ENCODE results near the gene KIF26B.

Gene KIF26B

GRCh38 chr1:245560316-245560859 is 405.6 kb downstream of the KIF26B start:
- no peak overlapping the region for H3K9ac ChIP-seq (ENCODE audit: low read depth, low read length)
- H3K9me3 ChIP-seq (ENCODE audit: control insufficient read depth, insufficient read depth, low read length) = peaks cover under 1% of the 10 kb centered on the region; the same call in 1 of the 2 replicates
- H3K36me3 ChIP-seq (ENCODE audit: insufficient read depth, low read length) = no peaks in the 10 kb centered on the region
- no peaks in the 10 kb centered on the region for H3K4me1 ChIP-seq (ENCODE audit: insufficient read depth, low read length)

DNA sequence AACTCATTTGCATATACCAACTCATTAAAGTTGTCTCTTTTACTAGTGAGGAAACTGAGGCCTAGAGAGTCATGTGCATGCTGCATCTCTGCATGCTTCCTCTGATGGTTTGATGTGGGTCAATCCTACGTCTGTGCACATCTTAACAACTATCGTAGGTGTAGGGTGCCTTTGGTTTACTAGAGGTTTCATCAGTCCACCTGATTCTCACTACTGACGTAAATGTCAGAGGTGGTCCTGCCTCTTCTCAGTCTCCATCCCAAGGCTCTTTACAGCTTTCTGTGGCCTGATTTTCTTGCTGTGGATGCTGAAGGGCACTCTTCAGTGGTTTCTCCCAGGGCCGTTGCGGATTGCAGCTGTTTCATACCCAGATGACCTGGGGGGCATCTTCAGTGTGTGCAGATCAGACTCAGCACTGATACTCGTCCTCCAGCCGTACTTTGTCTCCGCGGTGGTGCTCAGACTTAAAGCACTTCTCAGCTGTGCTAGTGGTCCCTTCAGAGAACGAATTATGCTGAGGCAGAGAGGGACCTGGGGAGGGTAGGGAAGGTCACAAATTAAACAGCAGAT is 407.0 kb downstream of the KIF26B start:
- Histone ChIP-seq H3K4me1 (ENCODE audit: insufficient read depth, low read length) (no peaks in the 10 kb centered on the region), H3K9ac (ENCODE audit: low read depth, low read length) (no peak overlapping the region), H3K36me3 (ENCODE audit: insufficient read depth, low read length) (no peaks in the 10 kb centered on the region), H3K9me3 (ENCODE audit: control insufficient read depth, insufficient read depth, low read length) (peaks cover 3% of the 10 kb centered on the region; the same call in 1 of the 2 replicates)

DNA sequence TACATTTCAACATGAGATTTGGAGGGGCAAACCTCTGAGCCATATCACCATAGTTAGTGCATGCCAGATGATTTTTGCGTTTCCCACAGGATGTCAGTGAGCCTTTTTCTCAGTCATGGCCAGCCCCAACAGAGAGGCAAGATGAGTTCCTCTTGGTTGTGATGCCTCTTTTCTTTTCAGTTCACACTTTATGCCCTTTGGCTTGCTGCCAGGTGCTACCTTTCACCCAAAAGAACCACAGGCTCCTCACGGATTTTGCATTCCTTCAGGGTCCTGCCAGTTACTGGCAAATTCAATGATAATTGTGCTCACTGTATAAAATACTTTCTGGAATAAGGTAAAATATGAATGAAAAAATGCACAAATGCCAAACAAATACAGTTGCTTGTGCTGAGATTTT is 411.3 kb downstream of the KIF26B start:
- Histone ChIP-seq H3K9ac (ENCODE audit: low read depth, low read length) (no peak overlapping the region), H3K36me3 (ENCODE audit: insufficient read depth, low read length) (no peaks in the 10 kb centered on the region), H3K9me3 (ENCODE audit: control insufficient read depth, insufficient read depth, low read length) (peaks cover 3% of the 10 kb centered on the region; the same call in 1 of the 2 replicates), H3K4me1 (ENCODE audit: insufficient read depth, low read length) (no peaks in the 10 kb centered on the region)

- Histone ChIP-seq H3K9me3 (ENCODE audit: control insufficient read depth, insufficient read depth, low read length) (peaks cover 3% of the 10 kb centered on the region; the same call in 1 of the 2 replicates), H3K36me3 (ENCODE audit: insufficient read depth, low read length) (no peaks in the 10 kb centered on the region), H3K9ac (ENCODE audit: low read depth, low read length) (no peak overlapping the region), H3K4me1 (ENCODE audit: insufficient read depth, low read length) (no peaks in the 10 kb centered on the region)
Measured at GRCh38 chr1:245566952-245567351, 412.2 kb downstream of the KIF26B start.

DNA sequence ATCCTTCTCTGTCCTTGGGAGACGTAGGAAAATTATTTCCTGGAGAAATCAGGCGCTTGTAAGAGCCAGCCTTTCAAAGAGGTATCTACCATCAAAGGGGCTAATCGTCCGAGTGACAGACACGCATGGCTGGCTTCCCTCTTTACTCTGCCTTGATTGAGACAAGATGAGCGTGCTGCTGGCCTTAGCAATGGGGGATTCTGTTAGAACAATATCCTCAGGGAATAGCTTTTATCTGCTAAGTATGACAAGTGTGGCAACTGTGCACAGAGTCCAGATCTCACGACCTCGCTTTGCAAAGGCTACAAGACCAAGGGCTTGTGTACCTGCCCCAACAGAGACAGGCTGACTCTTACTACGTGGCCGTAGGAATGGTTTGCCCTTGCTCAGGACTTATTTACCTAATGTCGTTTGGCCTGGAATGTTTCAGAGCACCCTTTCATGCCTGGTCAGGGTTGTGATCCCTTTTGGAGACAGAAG is 417.1 kb downstream of the KIF26B start:
- Histone ChIP-seq H3K4me1 (ENCODE audit: insufficient read depth, low read length) (no peaks in the 10 kb centered on the region), H3K36me3 (ENCODE audit: insufficient read depth, low read length) (no peaks in the 10 kb centered on the region), H3K9me3 (ENCODE audit: control insufficient read depth, insufficient read depth, low read length) (no peaks in the 10 kb centered on the region), H3K9ac (ENCODE audit: low read depth, low read length) (no peak overlapping the region)

DNA sequence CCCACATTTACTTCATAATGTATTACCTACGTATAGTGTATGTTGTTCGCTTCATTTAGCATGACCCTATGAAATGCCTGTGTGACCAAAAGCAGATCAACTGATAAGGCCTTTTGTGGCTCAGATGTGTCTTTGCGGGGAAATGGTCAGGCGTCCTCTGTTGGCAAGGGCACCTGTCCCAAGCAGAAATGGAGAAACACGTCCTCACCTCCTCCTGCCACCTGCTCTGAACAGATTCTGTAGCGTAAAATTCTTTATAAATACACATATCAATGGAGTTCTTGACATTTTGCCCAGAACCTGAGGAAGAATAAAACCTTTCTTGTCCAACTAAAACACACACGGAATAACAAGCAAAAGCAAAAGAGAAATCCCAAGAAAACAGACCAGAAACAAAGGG is 417.9 kb downstream of the KIF26B start:
- no peaks in the 10 kb centered on the region for H3K9me3 ChIP-seq (ENCODE audit: control insufficient read depth, insufficient read depth, low read length)

DNA sequence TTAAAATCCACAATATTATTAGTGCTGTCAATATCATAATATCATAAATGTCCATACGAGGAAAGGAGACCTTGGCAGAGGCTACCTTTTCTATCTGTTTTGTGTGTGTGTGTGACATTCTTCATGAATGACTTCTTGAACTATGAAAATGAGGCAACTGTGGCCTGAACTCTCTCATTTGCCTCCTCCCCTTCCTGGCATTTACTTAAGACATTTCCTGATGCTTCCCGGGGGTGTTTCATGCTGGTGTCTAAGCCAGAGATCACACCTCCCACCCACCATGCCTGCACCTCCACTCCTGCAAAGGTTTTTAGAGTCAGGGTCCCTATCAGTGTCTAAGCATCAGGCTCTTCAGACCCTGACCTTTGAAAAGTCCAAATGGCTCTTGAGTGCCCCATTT is 420.9 kb downstream of the KIF26B start:
- H3K4me1 ChIP-seq (ENCODE audit: insufficient read depth, low read length) = no peaks in the 10 kb centered on the region
- no peaks in the 10 kb centered on the region for H3K9me3 ChIP-seq (ENCODE audit: control insufficient read depth, insufficient read depth, low read length)
- H3K36me3 ChIP-seq (ENCODE audit: insufficient read depth, low read length) = no peaks in the 10 kb centered on the region
- H3K9ac ChIP-seq (ENCODE audit: low read depth, low read length) = no peak overlapping the region

More for the DNA sequence above, 417.9 kb downstream of the KIF26B start:
- Histone ChIP-seq H3K36me3 (ENCODE audit: insufficient read depth, low read length) (no peaks in the 10 kb centered on the region), H3K9ac (ENCODE audit: low read depth, low read length) (no peak overlapping the region), H3K4me1 (ENCODE audit: insufficient read depth, low read length) (no peaks in the 10 kb centered on the region)

- no peaks in the 10 kb centered on the region for H3K36me3 ChIP-seq (ENCODE audit: insufficient read depth, low read length)
- no peaks in the 10 kb centered on the region for H3K9me3 ChIP-seq (ENCODE audit: control insufficient read depth, insufficient read depth, low read length)
- H3K9ac ChIP-seq (ENCODE audit: low read depth, low read length) = no peak overlapping the region
- no peaks in the 10 kb centered on the region for H3K4me1 ChIP-seq (ENCODE audit: insufficient read depth, low read length)
Measured at GRCh38 chr1:245576323-245576722, 421.5 kb downstream of the KIF26B start.

GRCh38 chr1:245577191-245578157 is 422.7 kb downstream of the KIF26B start:
- Histone ChIP-seq H3K4me1 (ENCODE audit: insufficient read depth, low read length) (no peaks in the 10 kb centered on the region), H3K9ac (ENCODE audit: low read depth, low read length) (no peak overlapping the region), H3K36me3 (ENCODE audit: insufficient read depth, low read length) (no peaks in the 10 kb centered on the region), H3K9me3 (ENCODE audit: control insufficient read depth, insufficient read depth, low read length) (no peaks in the 10 kb centered on the region)

GRCh38 chr1:245578308-245578707 is 423.5 kb downstream of the KIF26B start:
- no peak overlapping the region for H3K9ac ChIP-seq (ENCODE audit: low read depth, low read length)
- no peaks in the 10 kb centered on the region for H3K4me1 ChIP-seq (ENCODE audit: insufficient read depth, low read length)
- no peaks in the 10 kb centered on the region for H3K36me3 ChIP-seq (ENCODE audit: insufficient read depth, low read length)
- no peaks in the 10 kb centered on the region for H3K9me3 ChIP-seq (ENCODE audit: control insufficient read depth, insufficient read depth, low read length)

DNA sequence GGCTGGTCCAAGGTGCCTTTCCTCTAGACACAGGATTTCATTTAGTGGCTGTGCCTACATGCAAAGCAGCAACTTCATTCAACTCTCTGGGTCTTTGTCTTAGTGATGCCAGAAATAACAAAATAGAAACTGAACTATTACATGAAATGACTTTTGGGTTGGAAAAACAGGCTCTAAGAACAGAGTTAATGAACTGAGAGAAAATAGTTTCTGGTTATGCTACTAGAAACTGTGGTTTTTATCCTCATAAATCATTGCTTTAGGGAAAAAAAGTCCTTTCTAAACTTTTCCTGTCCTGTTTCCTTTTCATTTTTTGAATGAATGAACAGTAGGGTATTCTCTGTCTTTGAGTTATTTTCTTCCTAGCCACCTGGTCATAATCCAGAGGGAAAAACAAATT is 424.0 kb downstream of the KIF26B start:
- Histone ChIP-seq H3K9ac (ENCODE audit: low read depth, low read length) (no peak overlapping the region), H3K4me1 (ENCODE audit: insufficient read depth, low read length) (no peaks in the 10 kb centered on the region), H3K9me3 (ENCODE audit: control insufficient read depth, insufficient read depth, low read length) (no peaks in the 10 kb centered on the region), H3K36me3 (ENCODE audit: insufficient read depth, low read length) (no peaks in the 10 kb centered on the region)

DNA sequence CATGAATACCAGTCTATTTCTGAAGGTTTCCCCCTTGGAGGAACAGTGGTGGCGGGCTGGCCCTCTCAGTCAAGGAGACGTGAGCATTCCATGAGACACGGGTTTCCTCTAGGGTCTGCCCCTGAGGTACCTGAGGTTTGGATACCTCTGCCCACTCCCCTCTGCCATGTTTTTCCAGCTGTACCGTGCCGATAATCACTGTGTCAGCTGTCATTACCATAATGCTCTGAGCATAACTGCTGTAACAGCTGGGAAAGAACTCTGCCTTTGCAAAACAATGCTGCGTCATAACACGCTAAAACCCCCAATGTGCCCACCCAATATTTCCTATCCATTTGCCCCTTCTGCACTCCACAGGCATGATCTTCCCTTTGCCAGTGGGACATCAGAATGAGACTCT is 425.1 kb downstream of the KIF26B start:
- no peaks in the 10 kb centered on the region for H3K9me3 ChIP-seq (ENCODE audit: control insufficient read depth, insufficient read depth, low read length)
- no peaks in the 10 kb centered on the region for H3K36me3 ChIP-seq (ENCODE audit: insufficient read depth, low read length)
- H3K4me1 ChIP-seq (ENCODE audit: insufficient read depth, low read length) = no peaks in the 10 kb centered on the region
- no peak overlapping the region for H3K9ac ChIP-seq (ENCODE audit: low read depth, low read length)

- Histone ChIP-seq H3K4me1 (ENCODE audit: insufficient read depth, low read length) (no peaks in the 10 kb centered on the region), H3K36me3 (ENCODE audit: insufficient read depth, low read length) (no peaks in the 10 kb centered on the region), H3K9ac (ENCODE audit: low read depth, low read length) (no peak overlapping the region), H3K9me3 (ENCODE audit: control insufficient read depth, insufficient read depth, low read length) (no peaks in the 10 kb centered on the region)
Measured at GRCh38 chr1:245580651-245581050, 425.9 kb downstream of the KIF26B start.

GRCh38 chr1:245582026-245582425 is 427.2 kb downstream of the KIF26B start:
- H3K4me1 ChIP-seq (ENCODE audit: insufficient read depth, low read length) = no peaks in the 10 kb centered on the region
- H3K9ac ChIP-seq (ENCODE audit: low read depth, low read length) = no peak overlapping the region
- H3K36me3 ChIP-seq (ENCODE audit: insufficient read depth, low read length) = no peaks in the 10 kb centered on the region
- H3K9me3 ChIP-seq (ENCODE audit: control insufficient read depth, insufficient read depth, low read length) = no peaks in the 10 kb centered on the region

Measured in ES-I3 (cell line).